Mucosa of stomach (tissue), 1 donor: Measurements from ENCODE around the gene IGSF21.

Source experiments
- H3K27me3 ChIP-seq: one replicate; pipeline ENCODE4 v1.7.0; 2013; ENCODE audit warnings: mild to moderate bottlenecking, low read length; ENCODE audit not compliant: control insufficient read depth, insufficient read depth
- H3K36me3 ChIP-seq: one replicate; pipeline ENCODE4 v1.7.0; 2013; ENCODE audit warnings: low read length; ENCODE audit not compliant: control insufficient read depth, insufficient read depth
- H3K4me1 ChIP-seq: one replicate; pipeline ENCODE4 v1.7.0; 2013; ENCODE audit warnings: mild to moderate bottlenecking, low read length; ENCODE audit not compliant: control insufficient read depth, insufficient read depth
- H3K4me3 ChIP-seq: one replicate; pipeline ENCODE4 v1.7.0; 2013; ENCODE audit warnings: low read length
- H3K9ac ChIP-seq: one replicate; pipeline ENCODE4 v1.7.0; 2013; ENCODE audit warnings: mild to moderate bottlenecking, low read length, moderate library complexity
- H3K9me3 ChIP-seq: one replicate; pipeline ENCODE4 v1.7.0; 2013; ENCODE audit warnings: mild to moderate bottlenecking, low read length, moderate library complexity; ENCODE audit not compliant: control insufficient read depth
- donor health status: Pancreatic carcinoma.

The IGSF21 gene

GRCh38 chr1:18112611-18113010 is 5.0 kb downstream of the IGSF21 start:
- Histone ChIP-seq H3K4me3 (no peak overlapping the region), H3K9ac (no peak overlapping the region), H3K36me3 (no peaks in the 10 kb centered on the region), H3K4me1 (peaks cover 14% of the 10 kb centered on the region), H3K9me3 (no peaks in the 10 kb centered on the region), H3K27me3 (peaks cover 49% of the 10 kb centered on the region)

- H3K36me3 ChIP-seq, result no peaks in the 10 kb centered on the region
- no peak overlapping the region for H3K9ac ChIP-seq
- peaks cover 8% of the 10 kb centered on the region for H3K4me1 ChIP-seq
- H3K27me3 ChIP-seq, result peaks cover 33% of the 10 kb centered on the region
- H3K4me3 ChIP-seq, result no peak overlapping the region
- H3K9me3 ChIP-seq, result no peaks in the 10 kb centered on the region
Observed at GRCh38 chr1:18114726-18115410, 7.3 kb downstream of the IGSF21 start.

GRCh38 chr1:18116777-18117176 is 9.2 kb downstream of the IGSF21 start:
- Histone ChIP-seq H3K4me1 (no peaks in the 10 kb centered on the region), H3K9me3 (no peaks in the 10 kb centered on the region), H3K27me3 (peaks cover 14% of the 10 kb centered on the region), H3K4me3 (no peak overlapping the region), H3K9ac (no peak overlapping the region), H3K36me3 (no peaks in the 10 kb centered on the region)

- no peak overlapping the region for H3K4me3 ChIP-seq
- no peaks in the 10 kb centered on the region for H3K9me3 ChIP-seq
- no peaks in the 10 kb centered on the region for H3K36me3 ChIP-seq
- H3K9ac ChIP-seq, result no peak overlapping the region
- H3K27me3 ChIP-seq, result peaks cover 3% of the 10 kb centered on the region
- H3K4me1 ChIP-seq, result no peaks in the 10 kb centered on the region
Observed at GRCh38 chr1:18118078-18118477, 10.5 kb downstream of the IGSF21 start.

GRCh38 chr1:18118491-18118890 is 10.9 kb downstream of the IGSF21 start:
- H3K27me3 ChIP-seq, result peaks cover 3% of the 10 kb centered on the region
- H3K4me1 ChIP-seq, result no peaks in the 10 kb centered on the region
- H3K4me3 ChIP-seq, result no peak overlapping the region
- no peaks in the 10 kb centered on the region for H3K36me3 ChIP-seq
- no peak overlapping the region for H3K9ac ChIP-seq
- H3K9me3 ChIP-seq, result no peaks in the 10 kb centered on the region

- Histone ChIP-seq H3K27me3 (peaks cover 3% of the 10 kb centered on the region), H3K9me3 (no peaks in the 10 kb centered on the region), H3K4me3 (no peak overlapping the region), H3K4me1 (no peaks in the 10 kb centered on the region), H3K36me3 (no peaks in the 10 kb centered on the region), H3K9ac (no peak overlapping the region)
Observed at GRCh38 chr1:18119289-18119688, 11.7 kb downstream of the IGSF21 start.

GRCh38 chr1:18119771-18120377 is 12.3 kb downstream of the IGSF21 start:
- no peak overlapping the region for H3K9ac ChIP-seq
- no peak overlapping the region for H3K4me3 ChIP-seq
- peaks cover 3% of the 10 kb centered on the region for H3K27me3 ChIP-seq
- no peaks in the 10 kb centered on the region for H3K4me1 ChIP-seq
- no peaks in the 10 kb centered on the region for H3K36me3 ChIP-seq
- no peaks in the 10 kb centered on the region for H3K9me3 ChIP-seq

GRCh38 chr1:18120638-18121037 is 13.0 kb downstream of the IGSF21 start:
- peaks cover 3% of the 10 kb centered on the region for H3K27me3 ChIP-seq
- no peaks in the 10 kb centered on the region for H3K4me1 ChIP-seq
- H3K4me3 ChIP-seq, result no peak overlapping the region
- no peaks in the 10 kb centered on the region for H3K9me3 ChIP-seq
- H3K9ac ChIP-seq, result no peak overlapping the region
- no peaks in the 10 kb centered on the region for H3K36me3 ChIP-seq

- Histone ChIP-seq H3K9me3 (no peaks in the 10 kb centered on the region), H3K27me3 (peaks cover 3% of the 10 kb centered on the region), H3K4me3 (no peak overlapping the region)
Observed at GRCh38 chr1:18121072-18121820, 13.6 kb downstream of the IGSF21 start.

GRCh38 chr1:18123467-18123992 is 15.9 kb downstream of the IGSF21 start:
- no peak overlapping the region for H3K9ac ChIP-seq
- H3K27me3 ChIP-seq, result no peaks in the 10 kb centered on the region
- no peak overlapping the region for H3K4me3 ChIP-seq
- H3K9me3 ChIP-seq, result no peaks in the 10 kb centered on the region
- no peaks in the 10 kb centered on the region for H3K36me3 ChIP-seq
- no peaks in the 10 kb centered on the region for H3K4me1 ChIP-seq

More at GRCh38 chr1:18121072-18121820, 13.6 kb downstream of the IGSF21 start:
- H3K4me1 ChIP-seq, result no peaks in the 10 kb centered on the region
- no peak overlapping the region for H3K9ac ChIP-seq
- H3K36me3 ChIP-seq, result no peaks in the 10 kb centered on the region

- Histone ChIP-seq H3K4me3 (no peak overlapping the region), H3K9me3 (no peaks in the 10 kb centered on the region), H3K9ac (no peak overlapping the region), H3K36me3 (no peaks in the 10 kb centered on the region), H3K27me3 (peaks cover 2% of the 10 kb centered on the region), H3K4me1 (no peaks in the 10 kb centered on the region)
Observed at GRCh38 chr1:18124977-18125376, 17.4 kb downstream of the IGSF21 start.

GRCh38 chr1:18126616-18127015 is 19.0 kb downstream of the IGSF21 start:
- Histone ChIP-seq H3K9ac (no peak overlapping the region), H3K36me3 (no peaks in the 10 kb centered on the region), H3K4me3 (no peak overlapping the region), H3K9me3 (no peaks in the 10 kb centered on the region), H3K4me1 (no peaks in the 10 kb centered on the region), H3K27me3 (peaks cover 5% of the 10 kb centered on the region)
